Measurements from ENCODE around the gene UBAC2.

Gene UBAC2

DNA sequence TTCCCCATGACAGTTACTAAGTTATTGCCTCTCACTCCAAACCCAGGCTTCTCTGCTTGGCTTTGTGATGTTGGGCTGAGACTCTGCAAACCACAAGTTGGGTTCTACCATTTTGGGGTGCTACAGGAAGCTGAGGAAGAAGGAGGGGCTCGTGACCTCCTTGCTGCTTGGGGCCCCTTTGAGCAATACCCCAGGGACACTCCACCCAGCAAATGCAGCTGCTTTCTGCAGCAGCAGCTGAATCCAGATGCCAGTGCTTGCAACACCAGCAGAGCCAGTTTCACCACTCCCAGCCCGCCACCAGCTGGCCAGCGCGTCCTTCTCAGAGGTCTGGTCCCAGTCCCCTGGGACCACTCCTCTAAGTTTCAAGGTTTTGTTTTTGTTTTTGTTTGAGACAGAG lies 22.0 kb upstream of the UBAC2 start:
- DNase-seq (ENCODE audit: insufficient read length, low spot score), result no peak
- TF ChIP-seq POU2F2 (IDR thresholded peaks at IDR 0.05; ENCODE audit: low read depth, low read length), result no peak
- no peak for TF ChIP-seq POLR2A (IDR thresholded peaks at IDR 0.05; ENCODE audit: low read depth, low read length)
- FAIRE-seq, result no peak

GRCh38 chr13:99179460-99179859 lies 21.2 kb upstream of the UBAC2 start:
- TF ChIP-seq POLR2AphosphoS5 (IDR thresholded peaks at IDR 0.05; ENCODE audit: low read depth, low read length) (no peak), PAX5 (IDR thresholded peaks at IDR 0.05; ENCODE audit: insufficient read depth, low read length, severe bottlenecking) (no peak), POU2F2 (IDR thresholded peaks at IDR 0.05; ENCODE audit: low read depth, low read length) (no peak), SPI1 (IDR thresholded peaks at IDR 0.05; ENCODE audit: low read depth, low read length) (no peak), TAF1 (IDR thresholded peaks at IDR 0.05; ENCODE audit: low read depth, low read length) (no peak), POLR2A (IDR thresholded peaks at IDR 0.05; ENCODE audit: low read depth, low read length) (no peak)
- DNase-seq (ENCODE audit: insufficient read length, low spot score), result no peak
- FAIRE-seq, result no peak

DNA sequence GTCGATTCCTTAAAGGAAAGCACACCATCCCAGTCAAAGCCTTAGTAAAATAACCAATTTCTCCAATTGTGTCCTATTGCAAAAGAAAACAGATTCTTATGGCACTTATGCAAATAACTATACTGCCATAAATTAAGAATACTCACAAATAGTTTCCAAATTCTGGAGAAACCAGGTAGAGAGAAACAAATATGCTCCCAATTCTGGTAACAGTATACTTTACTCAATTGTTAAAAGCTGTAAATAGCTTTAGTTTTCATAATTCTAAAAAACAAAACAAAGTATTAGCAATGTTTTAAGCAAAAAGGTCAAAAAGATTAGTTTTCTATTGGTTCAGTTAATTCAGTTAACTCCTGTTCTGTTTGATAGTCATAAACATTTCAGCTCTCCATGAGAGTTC lies 18.2 kb upstream of the UBAC2 start:
- DNase-seq (ENCODE audit: insufficient read length, low spot score) (no peak), FAIRE-seq (no peak)
- TF ChIP-seq POLR2AphosphoS5 (IDR thresholded peaks at IDR 0.05; ENCODE audit: low read depth, low read length) (no peak), POLR2A (IDR thresholded peaks at IDR 0.05; ENCODE audit: low read depth, low read length) (no peak), TAF1 (IDR thresholded peaks at IDR 0.05; ENCODE audit: low read depth, low read length) (no peak), PAX5 (IDR thresholded peaks at IDR 0.05; ENCODE audit: insufficient read depth, low read length, severe bottlenecking) (no peak), SPI1 (IDR thresholded peaks at IDR 0.05; ENCODE audit: low read depth, low read length) (no peak), POU2F2 (IDR thresholded peaks at IDR 0.05; ENCODE audit: low read depth, low read length) (no peak)

DNA sequence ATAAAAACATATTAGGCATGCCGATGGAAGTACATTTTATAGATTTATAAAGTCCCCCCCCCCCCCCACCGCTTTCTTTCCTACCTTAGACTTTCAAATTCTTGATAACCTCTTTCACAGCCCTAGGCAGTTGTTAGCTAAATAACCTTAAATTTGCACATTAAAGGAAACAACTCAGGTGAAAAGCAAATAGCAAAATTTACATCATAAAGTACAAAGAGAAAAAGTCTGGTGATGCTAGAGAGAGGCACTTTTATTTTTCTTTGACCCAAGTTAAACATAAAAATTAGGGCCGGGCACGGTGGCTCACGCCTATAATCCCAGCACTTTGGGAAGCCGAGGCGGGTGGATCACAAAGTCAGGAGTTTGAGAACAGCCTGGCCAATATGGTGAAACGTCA lies 15.0 kb upstream of the UBAC2 start:
- TF ChIP-seq POLR2A (IDR thresholded peaks at IDR 0.05; ENCODE audit: low read depth, low read length), result no peak
- no peak for TF ChIP-seq SPI1 (IDR thresholded peaks at IDR 0.05; ENCODE audit: low read depth, low read length)
- no peak for TF ChIP-seq POLR2AphosphoS5 (IDR thresholded peaks at IDR 0.05; ENCODE audit: low read depth, low read length)
- no peak for TF ChIP-seq PAX5 (IDR thresholded peaks at IDR 0.05; ENCODE audit: insufficient read depth, low read length, severe bottlenecking)
- no peak for TF ChIP-seq POU2F2 (IDR thresholded peaks at IDR 0.05; ENCODE audit: low read depth, low read length)
- TF ChIP-seq TAF1 (IDR thresholded peaks at IDR 0.05; ENCODE audit: low read depth, low read length), result no peak
- no peak for DNase-seq (ENCODE audit: insufficient read length, low spot score)
- no peak for FAIRE-seq

DNA sequence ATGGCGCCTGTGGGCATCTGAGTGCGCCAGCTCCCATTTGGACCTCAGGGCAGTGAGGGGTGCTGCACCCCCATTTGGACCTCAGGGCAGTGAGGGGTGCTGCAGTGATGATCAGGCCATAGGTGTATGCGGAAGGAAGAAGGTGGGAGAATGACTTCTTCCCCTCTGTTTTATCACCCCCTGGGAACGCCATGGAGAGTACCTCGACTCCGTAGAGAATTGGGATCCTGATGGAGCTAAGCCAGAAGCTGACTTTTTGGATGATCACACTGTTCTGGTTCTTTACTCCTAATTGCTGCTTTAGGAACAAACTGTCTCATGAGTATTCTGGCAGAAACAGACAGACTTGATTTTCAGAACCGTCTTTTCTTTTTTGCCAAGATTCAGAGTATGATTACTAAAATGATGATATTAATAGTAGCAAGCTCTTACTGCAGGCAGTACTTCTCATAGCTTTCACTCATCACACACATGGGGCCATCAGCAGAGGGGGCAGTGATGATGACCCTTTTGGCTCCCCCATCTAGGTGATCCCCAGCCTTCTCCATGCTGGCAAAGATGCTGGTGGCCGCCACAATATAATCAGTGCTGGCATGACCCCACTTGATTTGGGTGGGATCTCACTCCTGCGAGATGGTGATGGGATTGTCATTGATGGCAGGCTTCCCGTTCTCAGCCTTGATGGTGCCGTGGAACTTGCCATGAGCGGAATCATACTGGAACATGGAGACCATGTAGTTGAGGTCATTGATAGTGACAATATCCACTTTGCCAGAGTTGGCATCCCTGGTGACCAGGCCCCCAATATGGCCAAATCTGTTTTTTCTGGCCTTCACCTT lies 10.3 kb upstream of the UBAC2 start:
- DNase-seq (ENCODE audit: insufficient read length, low spot score), result no peak
- FAIRE-seq, result no peak
- no peak for TF ChIP-seq POLR2A (IDR thresholded peaks at IDR 0.05; ENCODE audit: low read depth, low read length)
- no peak for TF ChIP-seq POU2F2 (IDR thresholded peaks at IDR 0.05; ENCODE audit: low read depth, low read length)
- TF ChIP-seq PAX5 (IDR thresholded peaks at IDR 0.05; ENCODE audit: insufficient read depth, low read length, severe bottlenecking), result no peak
- no peak for TF ChIP-seq SPI1 (IDR thresholded peaks at IDR 0.05; ENCODE audit: low read depth, low read length)
- TF ChIP-seq TAF1 (IDR thresholded peaks at IDR 0.05; ENCODE audit: low read depth, low read length), result no peak
- TF ChIP-seq POLR2AphosphoS5 (IDR thresholded peaks at IDR 0.05; ENCODE audit: low read depth, low read length), result no peak

DNA sequence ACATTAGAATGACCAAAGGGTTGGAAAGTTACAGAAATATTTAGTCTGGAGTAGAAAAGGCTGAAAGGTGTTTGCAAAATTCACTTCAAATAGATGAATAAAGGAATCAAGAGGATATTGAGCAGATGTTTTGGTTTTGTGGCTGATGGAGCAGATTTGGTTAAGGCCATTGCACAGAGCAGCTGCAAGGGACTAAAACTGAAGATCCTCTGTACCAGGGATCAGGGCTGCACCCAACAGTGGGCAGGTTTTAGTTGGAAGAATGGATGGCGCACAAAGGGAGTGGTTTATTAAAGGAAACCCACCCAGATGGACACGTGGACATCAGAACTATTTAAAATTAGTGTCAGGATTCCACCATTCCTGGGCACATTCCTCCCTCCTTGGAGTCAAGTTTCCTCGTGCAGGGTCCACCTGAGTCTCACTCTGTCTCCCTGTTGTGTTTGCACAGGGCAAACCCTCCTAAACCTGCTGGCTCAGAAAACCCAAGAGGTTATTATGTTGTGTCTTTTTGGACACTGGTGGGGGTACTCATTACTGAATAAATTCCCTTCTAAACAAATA lies 9.2 kb upstream of the UBAC2 start:
- no peak for TF ChIP-seq SPI1 (IDR thresholded peaks at IDR 0.05; ENCODE audit: low read depth, low read length)
- no peak for TF ChIP-seq POLR2A (IDR thresholded peaks at IDR 0.05; ENCODE audit: low read depth, low read length)
- TF ChIP-seq POU2F2 (IDR thresholded peaks at IDR 0.05; ENCODE audit: low read depth, low read length), result no peak
- no peak for TF ChIP-seq TAF1 (IDR thresholded peaks at IDR 0.05; ENCODE audit: low read depth, low read length)
- TF ChIP-seq POLR2AphosphoS5 (IDR thresholded peaks at IDR 0.05; ENCODE audit: low read depth, low read length), result no peak
- TF ChIP-seq PAX5 (IDR thresholded peaks at IDR 0.05; ENCODE audit: insufficient read depth, low read length, severe bottlenecking), result no peak
- DNase-seq (ENCODE audit: insufficient read length, low spot score) (no peak), FAIRE-seq (no peak)

DNA sequence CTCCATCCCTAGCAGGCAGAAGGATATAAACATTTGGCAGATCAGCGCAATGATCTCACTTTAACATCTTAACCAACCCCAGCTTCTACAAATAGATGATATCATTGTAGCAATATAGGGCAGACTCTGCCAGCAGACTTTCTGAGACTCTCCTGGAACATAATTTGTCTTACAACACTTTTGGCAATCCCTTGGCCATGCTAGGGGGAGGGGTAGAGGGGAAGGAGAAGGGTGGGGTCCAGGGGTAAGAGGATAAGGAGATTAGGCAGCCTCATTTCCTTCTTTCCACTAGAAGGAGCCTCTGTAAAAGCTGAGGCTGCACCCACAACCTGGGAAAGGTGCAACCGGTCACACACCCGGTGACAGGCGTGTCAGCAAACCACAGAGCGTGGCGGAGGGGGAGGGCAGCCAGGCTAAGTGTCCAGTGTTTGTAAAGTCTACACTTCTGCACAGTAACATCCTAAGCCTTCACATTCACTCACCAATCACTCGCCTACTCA lies 8.7 kb upstream of the UBAC2 start:
- no peak for DNase-seq (ENCODE audit: insufficient read length, low spot score)
- no peak for FAIRE-seq
- TF ChIP-seq PAX5 (IDR thresholded peaks at IDR 0.05; ENCODE audit: insufficient read depth, low read length, severe bottlenecking) (no peak), SPI1 (IDR thresholded peaks at IDR 0.05; ENCODE audit: low read depth, low read length) (no peak), TAF1 (IDR thresholded peaks at IDR 0.05; ENCODE audit: low read depth, low read length) (no peak), POLR2AphosphoS5 (IDR thresholded peaks at IDR 0.05; ENCODE audit: low read depth, low read length) (no peak), POU2F2 (IDR thresholded peaks at IDR 0.05; ENCODE audit: low read depth, low read length) (no peak), POLR2A (IDR thresholded peaks at IDR 0.05; ENCODE audit: low read depth, low read length) (no peak)

GRCh38 chr13:99192480-99192879 lies 8.2 kb upstream of the UBAC2 start:
- FAIRE-seq (no peak), DNase-seq (ENCODE audit: insufficient read length, low spot score) (no peak)
- TF ChIP-seq SPI1 (IDR thresholded peaks at IDR 0.05; ENCODE audit: low read depth, low read length) (no peak), POLR2A (IDR thresholded peaks at IDR 0.05; ENCODE audit: low read depth, low read length) (no peak), POLR2AphosphoS5 (IDR thresholded peaks at IDR 0.05; ENCODE audit: low read depth, low read length) (no peak), POU2F2 (IDR thresholded peaks at IDR 0.05; ENCODE audit: low read depth, low read length) (no peak), PAX5 (IDR thresholded peaks at IDR 0.05; ENCODE audit: insufficient read depth, low read length, severe bottlenecking) (no peak), TAF1 (IDR thresholded peaks at IDR 0.05; ENCODE audit: low read depth, low read length) (no peak)

DNA sequence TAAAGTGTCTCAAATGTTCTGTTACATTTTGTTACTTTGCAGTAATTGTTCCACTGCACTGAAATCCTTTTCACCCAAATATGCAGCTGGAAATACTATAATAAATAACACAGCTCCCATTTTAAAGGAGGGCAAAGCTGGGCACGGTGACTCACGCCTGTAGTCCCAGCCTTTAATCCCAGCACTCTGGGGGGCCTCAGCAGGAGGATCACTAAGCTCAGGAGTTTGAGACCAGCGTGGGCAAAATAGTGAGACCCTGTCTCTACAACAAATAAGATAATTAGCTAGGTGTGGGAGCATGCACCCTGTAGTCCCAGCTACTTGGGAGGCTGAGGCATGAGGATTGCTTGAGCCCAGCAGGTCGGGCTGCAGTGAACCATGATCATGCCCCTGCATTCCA lies 7.5 kb upstream of the UBAC2 start:
- DNase-seq (ENCODE audit: insufficient read length, low spot score) (no peak), FAIRE-seq (no peak)
- no peak for TF ChIP-seq SPI1 (IDR thresholded peaks at IDR 0.05; ENCODE audit: low read depth, low read length)
- TF ChIP-seq POLR2AphosphoS5 (IDR thresholded peaks at IDR 0.05; ENCODE audit: low read depth, low read length), result no peak
- no peak for TF ChIP-seq POLR2A (IDR thresholded peaks at IDR 0.05; ENCODE audit: low read depth, low read length)
- no peak for TF ChIP-seq TAF1 (IDR thresholded peaks at IDR 0.05; ENCODE audit: low read depth, low read length)
- TF ChIP-seq PAX5 (IDR thresholded peaks at IDR 0.05; ENCODE audit: insufficient read depth, low read length, severe bottlenecking), result no peak
- no peak for TF ChIP-seq POU2F2 (IDR thresholded peaks at IDR 0.05; ENCODE audit: low read depth, low read length)
